H1 (cell line): Measurements from ENCODE around the gene TEX264. TPM values are rescaled to one million over a fixed set of nuclear protein-coding genes. Genes with fewer than 3 reads are reported as not detected.

Experiments used
- CTCF ChIA-PET: fragments of 300-600 bp; sonication (Branson Sonifier 250); formaldehyde crosslinking; loops from one replicate; lab custom pipeline; 2021; ENCODE audit not compliant: partially characterized antibody; lab: Charles Lee
- POLR2A ChIA-PET: fragments of 300-600 bp; sonication (Branson Sonifier 250); formaldehyde crosslinking; loops from one replicate; lab custom pipeline; 2021; ENCODE audit warnings: inconsistent platforms; ENCODE audit not compliant: partially characterized antibody; lab: Charles Lee
- DNase-seq, 2 experiments: peaks; one replicate each; pipeline versions ENCODE4 v3.0.0 to v3.0.0-alpha.2; 2010 to 2022; ENCODE audit warnings: low spot score in 2 of 2, low read depth in 1 of 2, mixed read lengths in 1 of 2
- FAIRE-seq: peaks from 2 replicates; lab custom pipeline; 2011; peaks lifted over from hg19 to GRCh38; lab: Jason Lieb, UNC
- H2AFZ ChIP-seq: 2 replicates; pipeline ENCODE4 v1.8.1; 2012; ENCODE audit warnings: low read length, inconsistent platforms
- H2AK5ac ChIP-seq: 2 replicates; pipeline ENCODE4 v1.6.1; 2013; ENCODE audit warnings: low read depth, low read length
- H2BK120ac ChIP-seq: replicated peaks from 2 replicates; pipeline ENCODE3; 2013; ENCODE audit warnings: low read depth, low read length, inconsistent platforms
- H2BK12ac ChIP-seq: 2 replicates; pipeline ENCODE4 v1.6.1; 2013; ENCODE audit warnings: low read depth, low read length
- H2BK15ac ChIP-seq: 2 replicates; pipeline ENCODE4 v1.6.1; 2013; ENCODE audit warnings: low read length
- H2BK20ac ChIP-seq: 2 replicates; pipeline ENCODE4 v1.6.1; 2013; ENCODE audit warnings: low read length
- H2BK5ac ChIP-seq: 2 replicates; pipeline ENCODE4 v1.6.1; 2013; ENCODE audit warnings: low read depth, low read length
- H3K14ac ChIP-seq: 2 replicates; pipeline ENCODE4 v1.6.1; 2013; ENCODE audit warnings: inconsistent platforms; ENCODE audit not compliant: insufficient read length
- H3K18ac ChIP-seq: 2 replicates; pipeline ENCODE4 v1.6.1; 2013; ENCODE audit warnings: low read length; ENCODE audit errors: extremely low read depth
- H3K23ac ChIP-seq: 2 replicates; pipeline ENCODE4 v1.6.1; 2013; ENCODE audit warnings: inconsistent platforms; ENCODE audit not compliant: insufficient read length
- H3K23me2 ChIP-seq: 2 replicates; pipeline ENCODE4 v1.6.1; 2013; ENCODE audit warnings: low read depth, low read length
- H3K27ac ChIP-seq: 2 replicates; pipeline ENCODE4 v1.6.1; 2011; ENCODE audit warnings: low read depth, low read length, inconsistent platforms
- H3K27me3 ChIP-seq, 4 experiments: replicated peaks in 1 of 4; 1 replicate in 1 of 4; 2 replicates in 3 of 4; pipeline versions ENCODE4 v1.6.1 to v1.8.1; 2011 to 2013; ENCODE audit warnings: low read length in 3 of 4, mild to moderate bottlenecking in 3 of 4, inconsistent platforms in 2 of 4, mixed read lengths in 2 of 4, moderate library complexity in 1 of 4; ENCODE audit not compliant: control insufficient read depth in 3 of 4, insufficient read depth in 3 of 4; ENCODE audit errors: extremely low read depth in 1 of 4
- H3K36me3 ChIP-seq, 4 experiments: 2 replicates each; pipeline versions ENCODE4 v1.6.1 to v1.8.1; 2011 to 2013; ENCODE audit warnings: mild to moderate bottlenecking in 4 of 4, low read length in 3 of 4, moderate library complexity in 2 of 4, control low read depth in 1 of 4, inconsistent platforms in 1 of 4; ENCODE audit not compliant: insufficient read depth in 4 of 4, control insufficient read depth in 2 of 4
- H3K4ac ChIP-seq: replicated peaks from 2 replicates; pipeline ENCODE3; 2013; ENCODE audit warnings: low read length, low read depth, mixed read lengths, inconsistent platforms; ENCODE audit not compliant: insufficient read length
- H3K4me1 ChIP-seq, 4 experiments: replicated peaks in 1 of 4; 1 replicate in 1 of 4; 2 replicates in 3 of 4; pipeline versions ENCODE4 v1.6.1 to v1.8.1; 2011 to 2013; ENCODE audit warnings: low read length in 3 of 4, inconsistent platforms in 2 of 4, mixed read lengths in 1 of 4; ENCODE audit not compliant: insufficient read depth in 4 of 4, control insufficient read depth in 3 of 4
- H3K4me2 ChIP-seq, 2 experiments: 2 replicates each; pipeline versions ENCODE4 v1.6.1 to v1.8.1; 2011 to 2013; ENCODE audit warnings: low read depth in 2 of 2, low read length in 2 of 2, control low read depth in 1 of 2, inconsistent platforms in 1 of 2, mild to moderate bottlenecking in 1 of 2; ENCODE audit not compliant: insufficient read depth in 1 of 2
- H3K4me3 ChIP-seq, 4 experiments: fragments of 200-600, 300-600 bp in 1 of 4; sonication (generic), shearing (Covaris generic), sonication (Bioruptor Twin) in 1 of 4; 2 replicates each; pipeline versions ENCODE4 v1.5.1 to v1.8.1; 2011 to 2016; ENCODE audit warnings: low read length in 4 of 4, low read depth in 3 of 4, control low read depth in 2 of 4, inconsistent platforms in 2 of 4, mild to moderate bottlenecking in 2 of 4, mixed read lengths in 1 of 4, moderate library complexity in 1 of 4; ENCODE audit not compliant: insufficient read depth in 2 of 4; ENCODE audit errors: extremely low read depth in 1 of 4
- H3K56ac ChIP-seq: replicated peaks from 2 replicates; pipeline ENCODE3; 2013; ENCODE audit warnings: low read depth, mild to moderate bottlenecking, mixed read lengths, low read length, inconsistent platforms; ENCODE audit not compliant: insufficient read length
- H3K79me1 ChIP-seq: 2 replicates; pipeline ENCODE4 v1.6.1; 2013; ENCODE audit warnings: low read depth, low read length, control low read depth
- H3K79me2 ChIP-seq, 2 experiments: 2 replicates each; pipeline versions ENCODE4 v1.6.1 to v1.8.1; 2012 to 2013; ENCODE audit warnings: low read length in 2 of 2, mild to moderate bottlenecking in 2 of 2, inconsistent platforms in 1 of 2; ENCODE audit not compliant: insufficient read depth in 2 of 2, control insufficient read depth in 1 of 2
- H3K9ac ChIP-seq, 4 experiments: replicated peaks in 1 of 4; 1 replicate in 1 of 4; 2 replicates in 3 of 4; pipeline versions ENCODE4 v1.6.1 to v1.8.1; 2011 to 2013; ENCODE audit warnings: low read depth in 3 of 4, low read length in 3 of 4, control low read depth in 2 of 4, mild to moderate bottlenecking in 2 of 4, moderate library complexity in 2 of 4, inconsistent platforms in 1 of 4; ENCODE audit errors: extremely low read depth in 1 of 4
- H3K9me3 ChIP-seq, 2 experiments: 2 replicates each; pipeline versions ENCODE4 v1.6.1 to v1.8.1; 2012 to 2013; ENCODE audit warnings: mild to moderate bottlenecking in 2 of 2, moderate library complexity in 2 of 2, control low read depth in 1 of 2, inconsistent platforms in 1 of 2, low read depth in 1 of 2, low read length in 1 of 2, mixed read lengths in 1 of 2; ENCODE audit not compliant: insufficient read depth in 2 of 2
- H4K20me1 ChIP-seq, 2 experiments: replicated peaks in 1 of 2; 2 replicates each; pipeline versions ENCODE3 to v1.8.1; 2011 to 2013; ENCODE audit warnings: inconsistent platforms in 2 of 2, low read length in 2 of 2, mild to moderate bottlenecking in 1 of 2; ENCODE audit not compliant: insufficient read depth in 2 of 2, control insufficient read depth in 1 of 2
- H4K5ac ChIP-seq: 2 replicates; pipeline ENCODE4 v1.6.1; 2013; ENCODE audit warnings: low read length, low read depth, mixed read lengths, inconsistent platforms; ENCODE audit not compliant: insufficient read length
- H4K8ac ChIP-seq: 2 replicates; pipeline ENCODE4 v1.8.0; 2013; ENCODE audit warnings: mild to moderate bottlenecking, moderate library complexity, low read length, inconsistent platforms; ENCODE audit not compliant: insufficient read depth; ENCODE audit errors: extremely low read depth
- H4K91ac ChIP-seq: replicated peaks from 2 replicates; pipeline ENCODE3; 2013; ENCODE audit warnings: low read length, mixed read lengths, inconsistent platforms; ENCODE audit not compliant: insufficient read length
- BACH1 ChIP-seq: IDR thresholded peaks from 2 replicates; pipeline ENCODE4 v1.6.1; 2012; ENCODE audit warnings: low read length, improper control_type of control experiment
- CREB1 ChIP-seq: IDR thresholded peaks from 2 replicates; pipeline ENCODE4 v1.6.1; 2012; ENCODE audit warnings: inconsistent platforms
- CTBP2 ChIP-seq: IDR thresholded peaks from 2 replicates; pipeline ENCODE4 v1.7.0; 2011; ENCODE audit warnings: borderline replicate concordance, mild to moderate bottlenecking, moderate library complexity, mixed read lengths, low read length; ENCODE audit not compliant: insufficient read depth, insufficient read length
- E2F6 ChIP-seq: IDR thresholded peaks from 2 replicates; pipeline ENCODE4 v1.6.1; 2012; ENCODE audit warnings: inconsistent platforms
- JUND ChIP-seq: IDR thresholded peaks from 2 replicates; pipeline ENCODE4 v1.6.1; 2011; ENCODE audit warnings: mild to moderate bottlenecking, improper control_type of control experiment, low read length
- MAX ChIP-seq: IDR thresholded peaks from 2 replicates; pipeline ENCODE4 v1.6.1; 2012; ENCODE audit warnings: inconsistent platforms
- POU5F1 ChIP-seq: IDR thresholded peaks from 2 replicates; pipeline ENCODE4 v1.6.1; 2011; ENCODE audit warnings: low read depth, mild to moderate bottlenecking, low read length, moderate library complexity
- RNF2 ChIP-seq: fragments of 200-900, 300-1000 bp; sonication (generic); IDR thresholded peaks from 2 replicates; pipeline ENCODE4 v1.7.1; 2016; ENCODE audit warnings: borderline replicate concordance, low read depth, mild to moderate bottlenecking, antibody characterized with exemption, low read length; ENCODE audit not compliant: poor library complexity, severe bottlenecking; ENCODE audit errors: missing control alignments
- SP1 ChIP-seq: IDR thresholded peaks from 2 replicates; pipeline ENCODE4 v1.6.1; 2011; ENCODE audit warnings: low read depth, low read length
- SUZ12 ChIP-seq: fragments of 200-600 bp; sonication (generic); IDR thresholded peaks from 2 replicates; pipeline ENCODE4 v1.6.1; 2012; ENCODE audit warnings: mild to moderate bottlenecking, inconsistent platforms, low read length, moderate library complexity, mixed read lengths
- TAF1 ChIP-seq: IDR thresholded peaks from 2 replicates; pipeline ENCODE4 v1.6.1; 2011; ENCODE audit warnings: mild to moderate bottlenecking, low read depth, low read length
- WGBS, 2 experiments: shearing (Covaris generic) in 1 of 2; methylation state at CpG; one replicate each; pipeline versions ENCODE4 v1.1.6 to v1.1.7; 2013 to 2015; ENCODE audit warnings: low lambda C conversion rate in 2 of 2, mixed read lengths in 2 of 2, inconsistent platforms in 1 of 2, low coverage in 1 of 2, missing lambda C conversion rate in 1 of 2; ENCODE audit not compliant: insufficient replicate concordance in 2 of 2, insufficient coverage in 1 of 2, insufficient read length in 1 of 2; ENCODE audit errors: extremely low coverage in 1 of 2, missing lambda C conversion rate in 1 of 2; 5-methylcytosine and 5-hydroxymethylcytosine counted together
- polyA plus RNA-seq, 7 experiments: library from polyadenylated mRNA; depleted of rRNA in 3 of 7; stranded (reverse) in 5 of 7; unstranded in 2 of 7; fragments of >200 nt in 5 of 7; fragments of 200-250 nt in 2 of 7; gene quantifications; 1 replicate in 5 of 7; 2 replicates in 1 of 7; 4 replicates in 1 of 7; pipeline versions ENCODE4 v1.2.1 to v1.2.3, GENCODE V29; 2011 to 2013; ENCODE audit warnings: missing spikeins in 2 of 7, mixed read lengths in 2 of 7
- total RNA-seq: library from RNA; stranded (reverse); fragmentation: NEBNext Ultra II Directional; extraction: Animal tissue kit (Norgen Biotek cat#: 25700); gene quantifications from 2 replicates; pipeline ENCODE4 v1.2.1, GENCODE V29; 2021

Gene TEX264
- total and polyA plus RNA-seq, 2 of the 8 experiments (the other 6 are each of a cell fraction or from before 2014, with no cell fraction given), result 11.2 to 35.6 TPM

- Histone ChIP-seq H3K4ac (no peak overlapping the region), H3K18ac (no peak overlapping the region), H3K23ac (no peak overlapping the region), H4K5ac (no peak overlapping the region), H2AK5ac (no peak overlapping the region), H2AFZ (no peak overlapping the region), H3K27me3 (no peaks in the 10 kb centered on the region), H2BK120ac (no peak overlapping the region), H3K4me1 (peaks cover 0 to 9% (median 3%) of the 10 kb centered on the region in 4 experiments; a peak in 3 of 7 replicates), H3K23me2 (no peaks in the 10 kb centered on the region), H2BK15ac (no peak overlapping the region), H3K79me1 (no peaks in the 10 kb centered on the region; the same call in 1 of the 2 replicates), H4K20me1 (peaks cover 0 to 2% of the 10 kb centered on the region in 2 experiments), H3K9me3 (no peaks in the 10 kb centered on the region), H3K9ac (no peak overlapping the region), H3K14ac (no peak overlapping the region), H3K79me2 (no peaks in the 10 kb centered on the region), H2BK12ac (no peak overlapping the region), H3K4me3 (no peak overlapping the region), H2BK5ac (no peak overlapping the region), H4K8ac (peak overlapping the region; percentile 26; the same call in 1 of the 2 replicates), H3K56ac (no peak overlapping the region), H4K91ac (no peak overlapping the region), H3K27ac (no peak overlapping the region), H3K36me3 (no peaks in the 10 kb centered on the region), H2BK20ac (no peak overlapping the region), H3K4me2 (no peak overlapping the region)
- WGBS, 2 experiments, result 76% methylated on average over 7 of the region's 7 CpGs; no CpG with 5 or more reads in 1 of the 2 experiments
- ChIA-PET CTCF (interaction anchor here (1.0 to 8.2 kb wide), 7 partner anchors 12 to 183 kb away, joined by 3 to 123 read pairs (median 7); partner anchors contain the start of gene TEX264), POLR2A (interaction anchor here (1.2 to 2.3 kb wide), 2 partner anchors 13 to 18 kb away, joined by 3 to 7 read pairs; no protein-coding TSS in a partner anchor)
- DNase-seq (no peak), FAIRE-seq (no peak)
- TF ChIP-seq CREB1 (no peak), RNF2 (no peak), TAF1 (no peak), MAX (no peak), E2F6 (no peak), BACH1 (no peak), JUND (no peak), SUZ12 (no peak), CTBP2 (no peak), POU5F1 (no peak), SP1 (no peak)
These were observed 14.1 kb downstream of the TEX264 start for GRCh38 chr3:51684971-51685751.
